GM12878 (cell line): ENCODE measurements around the gene HNRNPLL. TPM values are rescaled to one million over a fixed set of nuclear protein-coding genes. Genes with fewer than 3 reads are reported as not detected.
A peak's percentile ranks its signal among the peaks of the same experiment; 100 is the strongest.

Experiments
- BACH1 ChIP-seq: fragments of 450-650 bp; IDR thresholded peaks from 2 replicates; pipeline ENCODE4 v1.6.1; 2017; ENCODE audit warnings: mild to moderate bottlenecking, borderline replicate concordance
- BCL11A ChIP-seq: IDR thresholded peaks from 2 replicates; pipeline ENCODE4 v1.6.1; 2011; ENCODE audit warnings: low read depth, low read length
- CBX5 ChIP-seq: sonication (generic); IDR thresholded peaks from 2 replicates; pipeline ENCODE4 v1.6.1; 2016; ENCODE audit warnings: low read depth, moderate library complexity, mild to moderate bottlenecking, inconsistent platforms
- CEBPB ChIP-seq, 2 experiments: fragments of 150-350 bp in 1 of 2; IDR thresholded peaks; 2 replicates each; pipeline ENCODE4 v1.6.1; 2012 to 2014; ENCODE audit warnings: low read depth in 2 of 2, low read length in 2 of 2, borderline replicate concordance in 1 of 2, inconsistent platforms in 1 of 2
- CREB1 ChIP-seq: IDR thresholded peaks from 2 replicates; pipeline ENCODE4 v1.6.1; 2012; ENCODE audit warnings: low read depth, mild to moderate bottlenecking, inconsistent platforms
- CREM ChIP-seq: IDR thresholded peaks from 2 replicates; pipeline ENCODE4 v1.6.1; 2014; ENCODE audit warnings: antibody characterized with exemption, low read depth
- ETV6 ChIP-seq, 2 experiments: fragments of 450-650 bp in 1 of 2; IDR thresholded peaks in 1 of 2; conservative IDR thresholded peaks in 1 of 2; 2 replicates each; pipeline ENCODE4 v1.6.1; 2014; ENCODE audit warnings: antibody characterized with exemption in 1 of 2, borderline replicate concordance in 1 of 2, low read depth in 1 of 2, mild to moderate bottlenecking in 1 of 2, moderate library complexity in 1 of 2
- FOS ChIP-seq: IDR thresholded peaks from 3 replicates; pipeline ENCODE4 v1.6.1; 2011; ENCODE audit warnings: borderline replicate concordance; ENCODE audit not compliant: insufficient read length; ENCODE audit errors: extremely low read depth
- GABPA ChIP-seq: IDR thresholded peaks from 2 replicates; pipeline ENCODE4 v1.6.1; 2014; ENCODE audit warnings: antibody characterized with exemption, low read depth, mild to moderate bottlenecking, inconsistent platforms
- IKZF2 ChIP-seq, 2 experiments: fragments of 450-650 bp; IDR thresholded peaks; 2 replicates each; pipeline ENCODE4 v1.6.1; 2017; ENCODE audit warnings: mild to moderate bottlenecking in 2 of 2, moderate library complexity in 2 of 2
- IRF4 ChIP-seq: IDR thresholded peaks from 2 replicates; pipeline ENCODE4 v1.6.1; 2011; ENCODE audit warnings: low read depth, low read length
- KAT2A ChIP-seq: conservative IDR thresholded peaks from 2 replicates; pipeline ENCODE4 v1.6.1; 2011; ENCODE audit warnings: low read depth, low read length; ENCODE audit not compliant: control insufficient read depth
- MEF2B ChIP-seq: fragments of 450-650 bp; IDR thresholded peaks from 2 replicates; pipeline ENCODE4 v1.6.1; 2018; ENCODE audit warnings: mild to moderate bottlenecking, moderate library complexity; ENCODE audit not compliant: partially characterized antibody, poor library complexity, severe bottlenecking
- MLLT1 ChIP-seq: fragments of 450-650 bp; IDR thresholded peaks from 2 replicates; pipeline ENCODE4 v1.6.1; 2016; ENCODE audit warnings: mild to moderate bottlenecking
- MTA2 ChIP-seq: fragments of 450-650 bp; IDR thresholded peaks from 2 replicates; pipeline ENCODE4 v1.6.1; 2016; ENCODE audit warnings: low read depth, mild to moderate bottlenecking, moderate library complexity
- NFXL1 ChIP-seq: fragments of 450-650 bp; IDR thresholded peaks from 2 replicates; pipeline ENCODE4 v1.6.1; 2017; ENCODE audit warnings: antibody characterized with exemption, mild to moderate bottlenecking, borderline replicate concordance
- NRF1 ChIP-seq: conservative IDR thresholded peaks from 2 replicates; pipeline ENCODE4 v1.6.1; 2011; ENCODE audit warnings: mild to moderate bottlenecking, low read depth, low read length, improper control_type of control experiment
- PAX5 ChIP-seq: IDR thresholded peaks from 2 replicates; pipeline ENCODE4 v1.6.1; 2011; ENCODE audit warnings: low read depth, low read length, borderline replicate concordance
- POLR2A ChIP-seq: IDR thresholded peaks from 2 replicates; pipeline ENCODE4 v1.6.1; 2011; ENCODE audit warnings: low read depth, mild to moderate bottlenecking, low read length
- RAD51 ChIP-seq: fragments of 450-650 bp; IDR thresholded peaks from 2 replicates; pipeline ENCODE4 v1.6.1; 2016; ENCODE audit warnings: moderate library complexity, mild to moderate bottlenecking, inconsistent platforms
- RUNX3 ChIP-seq: IDR thresholded peaks from 2 replicates; pipeline ENCODE4 v1.6.1; 2012; ENCODE audit warnings: low read length, inconsistent platforms
- SMARCA5 ChIP-seq: fragments of 450-650 bp; IDR thresholded peaks from 2 replicates; pipeline ENCODE4 v1.6.1; 2017; ENCODE audit warnings: mild to moderate bottlenecking
- TBL1XR1 ChIP-seq: IDR thresholded peaks from 2 replicates; pipeline ENCODE4 v1.6.1; 2012; ENCODE audit warnings: low read depth, low read length, improper control_type of control experiment
- YY1 ChIP-seq: IDR thresholded peaks from 2 replicates; pipeline ENCODE4 v1.6.1; 2011; ENCODE audit warnings: low read depth, mild to moderate bottlenecking, low read length
- polyA plus RNA-seq, 11 experiments: library from polyadenylated mRNA; depleted of rRNA in 4 of 11; unstranded in 6 of 11; stranded (reverse) in 5 of 11; fragments of >200 nt; fragmentation: Nextera tagmentation in 4 of 11; fragmentation: Illumina TruSeq in 1 of 11; extraction: Ambion mirVana in 4 of 11; extraction: Trizol in 1 of 11; gene quantifications; 1 replicate in 1 of 11; 2 replicates in 10 of 11; pipeline versions ENCODE4 v1.2.1 to v1.2.3, GENCODE V29; 2011 to 2016; ENCODE audit warnings: inconsistent platforms in 2 of 11, missing spikeins in 2 of 11, low read depth in 1 of 11
- total RNA-seq, 4 experiments: library from RNA; depleted of rRNA in 3 of 4; stranded (reverse); fragments of >200 nt in 3 of 4; fragmentation: Illumina TruSeq in 1 of 4; extraction: Trizol in 1 of 4; gene quantifications; 2 replicates each; pipeline versions ENCODE4 v1.2.1 to v1.2.3, GENCODE V29; 2013 to 2021
- TF ChIP-seq, protein P1 (sequence below): IDR thresholded peaks from 2 replicates; pipeline ENCODE4 v1.6.1; 2012; ENCODE audit warnings: low read depth, low read length, improper control_type of control experiment
- TF ChIP-seq, protein P2 (sequence below): IDR thresholded peaks from 2 replicates; pipeline ENCODE4 v1.6.1; 2012; ENCODE audit warnings: improper control_type of control experiment, low read depth, low read length; ENCODE audit not compliant: insufficient replicate concordance

HNRNPLL gene
- total and polyA plus RNA-seq, 10 of the 15 experiments (the other 5 are each of a cell fraction or from before 2014, with no cell fraction given), result 0.98 to 27.1 (median 2.9) TPM

- peak; percentile 45; the same call in 1 of the 2 replicates for TF ChIP-seq BACH1
- TF ChIP-seq CBX5, result no peak
- no peak for TF ChIP-seq FOS
- TF ChIP-seq ETV6 (conservative IDR thresholded peaks at IDR 0.05 in 1 of 2, IDR thresholded peaks at IDR 0.05 in 1 of 2; ENCODE audit: borderline replicate concordance in 1 of 2, low read depth in 1 of 2), result 0 out of 4 replicates have a peak, but pooled peaks of 1 of the 2 experiments have one; percentile 18
- 0 out of 2 replicates have a peak, but pooled peaks have one; percentile 31 for TF ChIP-seq POLR2A
- TF ChIP-seq RUNX3, result peak; percentile 30; the same call in 1 of the 2 replicates
- peak; percentile 86 for TF ChIP-seq YY1
- peak; percentile 54; the same call in 1 of the 2 replicates for TF ChIP-seq MTA2
- TF ChIP-seq MEF2B, result peak; percentile 17
- TF ChIP-seq SMARCA5, result no peak
- TF ChIP-seq CEBPB (IDR thresholded peaks at IDR 0.05; ENCODE audit: borderline replicate concordance in 1 of 2, low read depth in 2 of 2, low read length in 2 of 2), result no peak
- peak; percentile 48 for TF ChIP-seq NRF1
- peak; percentile 95 for TF ChIP-seq IRF4
- TF ChIP-seq, protein P1, sequence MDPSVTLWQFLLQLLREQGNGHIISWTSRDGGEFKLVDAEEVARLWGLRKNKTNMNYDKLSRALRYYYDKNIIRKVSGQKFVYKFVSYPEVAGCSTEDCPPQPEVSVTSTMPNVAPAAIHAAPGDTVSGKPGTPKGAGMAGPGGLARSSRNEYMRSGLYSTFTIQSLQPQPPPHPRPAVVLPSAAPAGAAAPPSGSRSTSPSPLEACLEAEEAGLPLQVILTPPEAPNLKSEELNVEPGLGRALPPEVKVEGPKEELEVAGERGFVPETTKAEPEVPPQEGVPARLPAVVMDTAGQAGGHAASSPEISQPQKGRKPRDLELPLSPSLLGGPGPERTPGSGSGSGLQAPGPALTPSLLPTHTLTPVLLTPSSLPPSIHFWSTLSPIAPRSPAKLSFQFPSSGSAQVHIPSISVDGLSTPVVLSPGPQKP, result peak; percentile 41; the same call in 1 of the 2 replicates
- peak; percentile 57; the same call in 1 of the 2 replicates for TF ChIP-seq RAD51
- 0 out of 2 replicates have a peak, but pooled peaks have one; percentile 34 for TF ChIP-seq CREM
- TF ChIP-seq, protein P2, sequence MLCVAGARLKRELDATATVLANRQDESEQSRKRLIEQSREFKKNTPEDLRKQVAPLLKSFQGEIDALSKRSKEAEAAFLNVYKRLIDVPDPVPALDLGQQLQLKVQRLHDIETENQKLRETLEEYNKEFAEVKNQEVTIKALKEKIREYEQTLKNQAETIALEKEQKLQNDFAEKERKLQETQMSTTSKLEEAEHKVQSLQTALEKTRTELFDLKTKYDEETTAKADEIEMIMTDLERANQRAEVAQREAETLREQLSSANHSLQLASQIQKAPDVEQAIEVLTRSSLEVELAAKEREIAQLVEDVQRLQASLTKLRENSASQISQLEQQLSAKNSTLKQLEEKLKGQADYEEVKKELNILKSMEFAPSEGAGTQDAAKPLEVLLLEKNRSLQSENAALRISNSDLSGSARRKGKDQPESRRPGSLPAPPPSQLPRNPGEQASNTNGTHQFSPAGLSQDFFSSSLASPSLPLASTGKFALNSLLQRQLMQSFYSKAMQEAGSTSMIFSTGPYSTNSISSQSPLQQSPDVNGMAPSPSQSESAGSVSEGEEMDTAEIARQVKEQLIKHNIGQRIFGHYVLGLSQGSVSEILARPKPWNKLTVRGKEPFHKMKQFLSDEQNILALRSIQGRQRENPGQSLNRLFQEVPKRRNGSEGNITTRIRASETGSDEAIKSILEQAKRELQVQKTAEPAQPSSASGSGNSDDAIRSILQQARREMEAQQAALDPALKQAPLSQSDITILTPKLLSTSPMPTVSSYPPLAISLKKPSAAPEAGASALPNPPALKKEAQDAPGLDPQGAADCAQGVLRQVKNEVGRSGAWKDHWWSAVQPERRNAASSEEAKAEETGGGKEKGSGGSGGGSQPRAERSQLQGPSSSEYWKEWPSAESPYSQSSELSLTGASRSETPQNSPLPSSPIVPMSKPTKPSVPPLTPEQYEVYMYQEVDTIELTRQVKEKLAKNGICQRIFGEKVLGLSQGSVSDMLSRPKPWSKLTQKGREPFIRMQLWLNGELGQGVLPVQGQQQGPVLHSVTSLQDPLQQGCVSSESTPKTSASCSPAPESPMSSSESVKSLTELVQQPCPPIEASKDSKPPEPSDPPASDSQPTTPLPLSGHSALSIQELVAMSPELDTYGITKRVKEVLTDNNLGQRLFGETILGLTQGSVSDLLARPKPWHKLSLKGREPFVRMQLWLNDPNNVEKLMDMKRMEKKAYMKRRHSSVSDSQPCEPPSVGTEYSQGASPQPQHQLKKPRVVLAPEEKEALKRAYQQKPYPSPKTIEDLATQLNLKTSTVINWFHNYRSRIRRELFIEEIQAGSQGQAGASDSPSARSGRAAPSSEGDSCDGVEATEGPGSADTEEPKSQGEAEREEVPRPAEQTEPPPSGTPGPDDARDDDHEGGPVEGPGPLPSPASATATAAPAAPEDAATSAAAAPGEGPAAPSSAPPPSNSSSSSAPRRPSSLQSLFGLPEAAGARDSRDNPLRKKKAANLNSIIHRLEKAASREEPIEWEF, result no peak
- peak; percentile 35; the same call in 1 of the 2 replicates for TF ChIP-seq MLLT1
- TF ChIP-seq CREB1, result peak; percentile 54
- peak; percentile 74 for TF ChIP-seq PAX5
- TF ChIP-seq TBL1XR1, result no peak
- TF ChIP-seq IKZF2 (IDR thresholded peaks at IDR 0.05), result peak; percentile 53 to 57; a peak in 2 of 4 replicates
- TF ChIP-seq GABPA, result no peak
- peak; percentile 63; the same call in 1 of the 2 replicates for TF ChIP-seq BCL11A
- no peak for TF ChIP-seq KAT2A
- no peak for TF ChIP-seq NFXL1
Measured at GRCh38 chr2:38533180-38533579, 69.5 kb downstream of the HNRNPLL start (continued).
